Germinal center (tissue), 1 donor: Measurements from ENCODE around the gene USP33.
"Not testable (repeated sequence)": the region's sequence is repeated elsewhere in the genome, so short reads cannot be mapped to it uniquely, and the experiment has no call there.

Source experiments
- DNase-seq: peaks from one replicate; pipeline ENCODE4 v3.0.0; 2012; ENCODE audit warnings: mixed read lengths, low spot score

The USP33 gene

DNA sequence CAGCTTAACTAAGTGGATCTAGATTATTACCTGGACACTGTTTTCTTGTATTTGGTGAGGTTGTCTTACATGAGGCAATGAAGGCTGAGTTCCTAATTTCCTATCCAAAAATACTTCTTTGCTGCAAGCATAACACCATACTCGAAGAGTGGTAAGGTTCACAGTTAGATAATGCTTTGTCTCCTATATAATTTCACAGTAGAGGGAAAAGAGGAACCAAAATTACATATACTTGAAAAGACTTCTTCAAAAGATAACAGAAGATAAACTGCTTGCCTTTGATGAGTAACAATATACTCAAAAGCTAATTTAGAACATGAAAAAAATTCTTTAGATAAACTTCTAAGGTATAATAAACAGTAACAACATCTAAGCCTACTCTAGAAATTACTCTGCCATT is 20.4 kb downstream of the USP33 start:
- DNase-seq, result no peak

- DNase-seq, result no peak
Observed at GRCh38 chr1:77732090-77732489, 27.6 kb downstream of the USP33 start.

DNA sequence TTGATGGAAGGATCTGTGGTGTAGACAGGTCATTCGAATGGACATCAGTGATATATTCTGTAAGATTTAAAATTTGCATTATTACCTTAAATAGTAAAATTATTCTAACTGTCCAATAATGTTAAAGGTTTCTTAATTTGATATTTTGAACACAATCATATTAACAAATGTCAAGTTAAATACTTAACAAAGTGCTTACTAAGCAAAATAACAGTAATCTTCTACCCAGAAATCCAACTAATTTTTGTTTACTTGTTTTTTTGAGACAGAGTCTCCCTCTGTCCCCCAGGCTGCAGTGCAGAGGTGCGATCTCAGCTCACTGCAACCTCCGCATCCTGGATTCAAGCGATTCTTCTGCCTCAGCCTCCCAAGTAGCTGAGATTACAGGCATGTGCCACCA is 33.9 kb downstream of the USP33 start:
- no peak for DNase-seq

DNA sequence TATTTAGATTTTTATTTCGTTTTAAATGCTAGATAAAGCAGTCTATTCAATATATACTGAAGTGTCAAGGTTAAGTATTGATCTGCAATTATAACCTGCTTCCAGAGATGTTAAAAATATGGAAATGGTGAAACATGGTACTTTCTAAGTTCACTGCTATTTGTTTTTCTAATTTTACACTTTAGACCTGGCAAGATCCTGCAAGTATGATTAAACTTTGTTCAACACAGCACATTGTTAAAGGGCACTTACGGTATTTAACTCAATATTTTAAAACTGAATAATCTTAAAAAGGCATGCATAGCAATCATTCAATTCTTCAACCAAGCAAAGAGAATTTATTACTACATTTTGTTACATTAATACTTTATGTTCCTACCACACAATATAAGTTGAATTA is 41.5 kb downstream of the USP33 start:
- DNase-seq, result no peak

DNA sequence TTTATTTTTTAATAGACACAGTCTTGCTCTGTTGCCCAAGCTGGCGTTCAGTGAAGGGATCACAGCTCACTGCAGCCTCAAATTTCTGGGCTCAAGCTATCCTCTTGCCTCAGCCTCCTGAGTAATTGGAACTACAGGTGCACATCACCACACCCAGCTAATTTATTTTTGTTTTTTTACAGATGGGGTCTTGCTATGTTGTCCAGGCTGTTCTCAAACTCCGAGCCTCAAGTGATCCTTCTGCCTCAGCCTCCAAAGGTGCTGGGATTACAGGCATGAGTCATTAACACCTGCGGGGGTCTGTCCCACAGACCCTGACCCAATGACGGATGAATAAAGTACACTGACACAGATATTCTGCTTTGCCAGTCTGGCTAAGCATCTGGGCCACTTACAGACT is 43.6 kb downstream of the USP33 start:
- no peak for DNase-seq

- no peak for DNase-seq
Observed at GRCh38 chr1:77709727-77710126, 49.9 kb downstream of the USP33 start.

DNA sequence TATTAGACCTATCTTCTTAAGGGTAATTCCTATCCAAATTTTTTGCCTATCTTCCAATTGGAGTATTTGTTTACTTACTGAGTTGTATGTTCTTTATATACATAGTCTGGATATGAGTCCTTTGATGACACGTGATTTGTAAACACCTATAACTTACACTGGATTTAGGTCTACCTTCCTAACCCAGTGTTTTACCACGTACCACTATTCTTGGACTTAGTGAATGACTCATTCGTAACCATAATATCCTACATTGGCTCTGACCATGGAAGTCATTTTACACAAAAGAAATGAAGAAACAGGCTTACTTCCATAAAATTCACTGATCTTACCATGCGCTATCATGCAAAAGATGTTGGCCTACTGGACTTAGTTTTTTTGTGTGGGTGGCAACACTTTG is 53.3 kb downstream of the USP33 start:
- DNase-seq, result no peak

- DNase-seq, result no peak
Observed at GRCh38 chr1:77704736-77705135, 54.9 kb downstream of the USP33 start.

DNA sequence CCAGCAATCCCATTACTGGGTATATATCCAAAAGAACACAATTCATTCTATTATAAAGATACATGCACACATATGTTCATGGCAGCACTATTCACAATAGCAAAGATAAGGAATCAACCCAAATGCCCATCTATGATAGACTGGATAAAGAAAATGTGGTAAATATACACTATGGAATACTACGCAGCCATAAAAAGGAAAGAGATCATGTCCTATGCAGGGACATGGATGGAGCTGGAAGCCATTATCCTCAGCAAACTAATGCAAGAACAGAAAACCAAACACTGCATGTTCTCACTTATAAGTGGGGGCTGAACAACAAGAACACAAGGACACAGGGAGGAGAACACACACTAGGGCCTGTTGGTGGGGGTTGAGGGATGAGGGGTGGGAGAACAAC is 60.0 kb downstream of the USP33 start:
- not testable (repeated sequence) for DNase-seq

GRCh38 chr1:77697441-77697840 is 62.2 kb downstream of the USP33 start:
- DNase-seq, result no peak

DNA sequence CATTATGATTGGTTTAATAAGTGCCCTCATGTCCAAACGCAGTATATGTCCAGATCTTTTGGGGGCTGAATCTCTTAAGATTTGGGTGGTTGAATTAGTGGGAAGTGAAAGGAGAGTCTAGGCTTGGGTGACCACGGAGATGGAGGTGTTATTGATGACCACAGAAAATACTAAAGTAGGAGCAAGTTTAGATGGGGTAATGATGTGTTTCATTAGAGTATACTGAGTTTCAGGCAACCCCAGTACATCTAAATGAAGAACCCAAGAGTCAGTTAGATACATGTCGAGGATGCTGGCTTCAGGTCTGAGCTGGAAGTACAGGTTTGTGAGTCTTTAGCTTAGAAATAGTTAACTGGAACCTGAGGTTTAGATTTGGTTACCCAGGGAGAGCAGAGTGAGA is 70.7 kb downstream of the USP33 start:
- no peak for DNase-seq

- no peak for DNase-seq
Observed at GRCh38 chr1:77687519-77687906, 72.1 kb downstream of the USP33 start.

GRCh38 chr1:77686796-77687518 is 72.7 kb downstream of the USP33 start:
- no peak for DNase-seq

GRCh38 chr1:77683160-77684148 is 76.2 kb downstream of the USP33 start:
- DNase-seq, result peak; percentile 88

DNA sequence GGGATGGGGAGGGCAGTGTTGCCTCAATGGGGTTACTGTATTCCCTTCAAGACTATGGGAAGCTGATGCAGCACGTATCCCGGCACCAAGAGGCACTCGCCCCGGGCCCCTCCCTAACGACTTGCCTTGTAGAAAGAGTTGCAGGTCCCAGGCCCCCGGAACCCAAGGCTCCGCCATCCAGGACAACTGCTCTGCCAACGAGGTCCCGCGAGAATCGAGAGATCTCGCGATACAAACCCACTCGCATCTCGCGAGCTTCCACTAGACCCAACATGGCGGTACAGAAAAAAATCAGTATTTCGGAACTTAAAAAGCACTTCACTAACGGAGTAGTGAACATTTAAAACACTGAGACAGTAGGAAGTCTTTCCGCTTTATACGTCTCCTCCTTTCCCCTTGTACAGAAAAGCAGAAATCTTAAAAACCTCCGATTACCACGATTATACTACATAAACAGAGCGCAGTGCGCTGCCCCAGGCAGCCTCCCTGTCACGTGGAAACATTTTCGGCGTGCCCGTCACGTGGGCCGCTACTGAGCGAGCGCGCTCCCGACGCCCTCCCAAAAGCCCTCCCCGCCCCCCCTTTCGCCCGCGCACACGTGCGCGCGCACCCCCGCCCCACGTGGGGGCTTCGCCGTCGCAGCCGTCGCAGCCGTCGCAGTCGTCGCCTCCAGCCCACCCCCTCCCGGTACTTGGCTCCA is 77.0 kb downstream of the USP33 start, which contains the start of gene ZZZ3:
Gene ZZZ3 (minus strand): TSS at position 199 of the 700 bp plus-strand sequence. CDS start 49,304 bp downstream, outside the sequence.
- DNase-seq, result peak; percentile 90

GRCh38 chr1:77680173-77680572 is 79.5 kb downstream of the USP33 start:
- no peak for DNase-seq

DNA sequence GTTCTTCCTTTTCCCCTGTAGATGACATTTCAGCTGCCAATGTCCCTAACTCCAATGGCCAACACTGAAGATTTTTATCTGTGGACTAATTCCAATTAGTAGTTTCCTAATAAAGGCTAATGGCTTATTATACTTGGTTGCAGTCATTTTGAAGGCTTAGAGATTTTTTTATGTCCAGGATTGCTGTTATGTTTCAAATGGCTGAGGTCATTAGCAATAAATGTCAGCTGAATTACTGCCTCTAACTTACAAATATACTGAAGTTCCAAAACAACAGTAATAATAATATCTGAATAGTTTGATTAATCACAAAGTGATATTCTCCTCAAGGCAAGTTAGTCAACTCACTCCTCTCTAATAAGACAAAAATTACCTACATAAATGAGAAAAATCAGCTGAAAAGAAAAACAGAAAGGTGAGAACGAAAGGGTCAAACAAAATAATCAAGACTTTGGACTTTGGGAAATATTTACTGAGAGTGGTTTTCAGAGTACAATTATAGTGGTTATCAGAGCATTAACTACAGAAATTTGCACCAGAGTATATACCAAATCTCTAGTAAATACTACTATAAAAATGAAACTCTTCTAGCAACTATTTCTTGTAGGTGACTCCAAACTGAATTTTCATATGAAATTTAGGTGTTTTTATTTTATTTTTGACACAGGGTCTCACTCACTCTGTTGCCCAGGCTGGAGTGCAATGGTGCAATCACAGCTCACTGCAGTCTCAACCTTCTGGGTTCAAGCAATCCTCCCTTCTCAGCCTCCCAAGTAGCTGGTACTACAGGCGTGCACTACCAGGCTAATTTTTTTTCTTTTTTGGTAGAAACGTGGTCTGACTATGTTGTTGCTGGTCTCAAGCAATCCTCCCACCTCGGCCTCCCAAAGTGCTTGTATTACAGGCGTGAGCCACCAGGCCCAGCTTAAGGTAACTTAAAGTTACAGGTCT is 80.7 kb downstream of the USP33 start:
- DNase-seq, result no peak

DNA sequence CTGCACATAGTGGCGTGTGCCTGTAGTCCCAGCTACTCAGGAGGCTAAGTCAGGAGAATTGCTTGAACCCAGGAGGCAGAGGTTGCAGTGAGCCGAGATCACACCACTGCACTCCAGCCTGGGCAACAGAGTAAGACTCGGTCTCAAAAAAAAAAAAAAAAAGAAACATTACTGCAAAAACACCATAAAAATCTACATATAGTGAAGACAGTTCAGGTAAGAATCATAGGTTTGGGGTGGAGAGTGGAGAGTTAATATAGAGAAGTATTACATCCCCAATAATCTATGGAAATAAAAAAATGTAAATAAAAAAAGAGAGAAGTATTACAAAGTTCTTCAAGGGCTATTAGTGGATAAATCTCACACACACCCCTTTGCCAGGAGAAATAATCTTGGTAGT is 84.8 kb downstream of the USP33 start:
- DNase-seq, result not testable (repeated sequence)

DNA sequence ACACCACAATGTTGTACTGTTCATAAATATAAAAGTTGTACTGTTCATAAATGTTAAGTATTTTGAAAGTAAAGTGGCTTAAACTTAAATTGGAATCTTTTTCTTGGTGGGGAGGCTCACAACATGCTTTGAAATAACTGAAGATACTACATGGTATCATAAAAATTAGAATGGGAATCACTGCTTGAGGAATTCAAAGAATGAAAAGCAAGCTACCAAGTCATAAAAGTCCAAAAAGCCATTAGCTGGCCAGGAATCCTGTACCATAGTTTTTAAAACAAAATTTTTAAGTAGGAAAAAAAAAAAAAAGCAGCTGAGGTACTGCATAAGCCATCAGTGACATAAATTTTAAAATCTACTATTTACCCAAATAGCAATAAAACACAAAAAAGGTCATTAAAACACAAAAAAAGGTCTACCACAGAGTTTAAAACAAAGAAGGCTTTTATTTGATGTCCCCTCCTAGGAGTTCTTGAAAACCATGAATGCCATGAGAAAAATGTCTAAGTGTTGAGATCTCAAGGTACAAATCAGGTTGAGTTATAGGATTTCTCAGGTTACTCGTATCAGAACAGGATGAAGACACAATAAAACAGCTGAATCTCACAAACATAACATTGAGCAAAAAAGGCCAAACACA is 85.8 kb downstream of the USP33 start:
- DNase-seq, result no peak

- no peak for DNase-seq
Observed at GRCh38 chr1:77673030-77673429, 86.6 kb downstream of the USP33 start.

- no peak for DNase-seq
Observed at GRCh38 chr1:77672374-77672773, 87.3 kb downstream of the USP33 start.
